A673 (cell line): ENCODE data around the gene OXTR. TPM values are rescaled to one million over a fixed set of nuclear protein-coding genes. Genes with fewer than 3 reads are reported as not detected.

ENCODE experiments used
- BruUV-seq: library from RNA; stranded (reverse); fragments of 400-500 nt; replicated peaks from 2 replicates; lab custom pipeline; 2021; lab: Mats Ljungman, UMichigan
- CTCF ChIA-PET: fragments of 300-600 bp; sonication (Branson Sonifier 250); formaldehyde crosslinking; loops from one replicate; lab custom pipeline; 2022; ENCODE audit warnings: antibody characterized with exemption; lab: Charles Lee
- POLR2A ChIA-PET: fragments of 300-600 bp; sonication (Branson Sonifier 250); formaldehyde crosslinking; loops from one replicate; lab custom pipeline; 2022; ENCODE audit warnings: antibody characterized with exemption; ENCODE audit not compliant: low non-redundant PET; lab: Charles Lee
- DNase-seq: peaks from one replicate; pipeline ENCODE4 v3.0.0-alpha.2; 2015; ENCODE audit warnings: low spot score
- H3K27ac ChIP-seq: fragments of 200-600 bp; sonication (generic); 2 replicates; pipeline ENCODE4 v1.5.1; 2016; ENCODE audit warnings: mixed run types, low read depth, mild to moderate bottlenecking, mixed read lengths, antibody characterized with exemption, low read length; ENCODE audit not compliant: poor library complexity, severe bottlenecking
- H3K27me3 ChIP-seq: fragments of 200-600 bp; sonication (generic); replicated peaks from 2 replicates; pipeline ENCODE4 v1.6.1; 2017; ENCODE audit warnings: mixed run types, low read depth, mild to moderate bottlenecking, mixed read lengths, antibody characterized with exemption, low read length; ENCODE audit not compliant: insufficient read depth, poor library complexity
- H3K36me3 ChIP-seq: fragments of 200-600 bp; sonication (generic); 2 replicates; pipeline ENCODE4 v1.6.1; 2016; ENCODE audit warnings: mixed run types, mild to moderate bottlenecking, mixed read lengths, antibody characterized with exemption, low read length; ENCODE audit not compliant: insufficient read depth, poor library complexity, severe bottlenecking
- H3K4me1 ChIP-seq: fragments of 200-600 bp; sonication (generic); 2 replicates; pipeline ENCODE4 v1.6.1; 2017; ENCODE audit warnings: mixed run types, mild to moderate bottlenecking, mixed read lengths, antibody characterized with exemption, low read length; ENCODE audit not compliant: insufficient read depth, poor library complexity, severe bottlenecking
- H3K4me3 ChIP-seq: fragments of 200-600 bp; sonication (generic); 2 replicates; pipeline ENCODE4 v1.5.1; 2016; ENCODE audit warnings: low read depth, mixed run types, mild to moderate bottlenecking, mixed read lengths, low read length; ENCODE audit not compliant: poor library complexity, severe bottlenecking
- H3K9me3 ChIP-seq: fragments of 200-600 bp; sonication (generic); 2 replicates; pipeline ENCODE4 v1.6.1; 2016; ENCODE audit warnings: mixed run types, low read depth, mild to moderate bottlenecking, mixed read lengths, antibody characterized with exemption, low read length; ENCODE audit not compliant: poor library complexity, severe bottlenecking
- CTCF ChIP-seq: fragments of 300-800, 200-600 bp; sonication (generic); conservative IDR thresholded peaks from 2 replicates; pipeline ENCODE4 v1.5.1; 2017; ENCODE audit warnings: low read depth, mild to moderate bottlenecking, antibody characterized with exemption, low read length, moderate library complexity, mixed read lengths
- EZH2 ChIP-seq: fragments of 200-600 bp; sonication (generic); IDR thresholded peaks from 2 replicates; pipeline ENCODE4 v1.6.1; 2017; ENCODE audit warnings: borderline replicate concordance, low read depth, mild to moderate bottlenecking, mixed read lengths, antibody characterized with exemption, low read length; ENCODE audit not compliant: poor library complexity, severe bottlenecking
- intact Hi-C: fragments of 100-400 bp; cut with micrococcal nuclease; formaldehyde crosslinking; loops from one replicate; pipeline ENCODE4 v1.10.0; 2022; ENCODE audit not compliant: unreplicated experiment
- total RNA-seq: library from RNA; stranded (reverse); gene quantifications from 2 replicates; pipeline ENCODE4 v1.2.3, GENCODE V29; 2021

OXTR gene
- total RNA-seq, 1 experiment from 2014 or later = 6.5 TPM

GRCh38 chr3:8759038-8759707 is 10.2 kb downstream of the OXTR start:
- no peak overlapping the region for H3K4me3 ChIP-seq
- ChIA-PET POLR2A (no interaction called here), CTCF (no interaction called here)
- no TSS peak for BruUV-seq
- intact Hi-C loops = no loop called here
- no peaks in the 10 kb centered on the region for H3K9me3 ChIP-seq
- no peaks in the 10 kb centered on the region for H3K36me3 ChIP-seq
- no peaks in the 10 kb centered on the region for H3K27me3 ChIP-seq
- no peak overlapping the region for H3K27ac ChIP-seq
- TF ChIP-seq CTCF (no peak), EZH2 (no peak)
- no peaks in the 10 kb centered on the region for H3K4me1 ChIP-seq
- no peak for DNase-seq

- no peaks in the 10 kb centered on the region for H3K27me3 ChIP-seq
- intact Hi-C loops = no loop called here
- no peak overlapping the region for H3K4me3 ChIP-seq
- CTCF ChIA-PET = no interaction called here
- DNase-seq = no peak
- no peaks in the 10 kb centered on the region for H3K9me3 ChIP-seq
- no peaks in the 10 kb centered on the region for H3K4me1 ChIP-seq
- TF ChIP-seq CTCF = no peak
- no peak for TF ChIP-seq EZH2
- POLR2A ChIA-PET = no interaction called here
- no TSS peak for BruUV-seq
- no peaks in the 10 kb centered on the region for H3K36me3 ChIP-seq
- no peak overlapping the region for H3K27ac ChIP-seq
Measured at GRCh38 chr3:8757551-8758518, 11.6 kb downstream of the OXTR start.

- Histone ChIP-seq H3K27me3 (no peaks in the 10 kb centered on the region), H3K9me3 (no peaks in the 10 kb centered on the region), H3K4me3 (no peak overlapping the region), H3K36me3 (no peaks in the 10 kb centered on the region), H3K4me1 (no peaks in the 10 kb centered on the region), H3K27ac (no peak overlapping the region)
- no peak for DNase-seq
- intact Hi-C loops = no loop called here
- ChIA-PET CTCF (no interaction called here), POLR2A (no interaction called here)
- no TSS peak for BruUV-seq
- TF ChIP-seq EZH2 (no peak), CTCF (no peak)
Measured at GRCh38 chr3:8756671-8757070, 12.7 kb downstream of the OXTR start.
